K562 (cell line): ENCODE data around the gene VAMP8. TPM values are rescaled to one million over a fixed set of nuclear protein-coding genes. Genes with fewer than 3 reads are reported as not detected.

ENCODE experiments used
- COPS2 ChIP-seq: fragments of 450-650 bp; conservative IDR thresholded peaks from 2 replicates; pipeline ENCODE4 v1.6.1; 2016; ENCODE audit warnings: mild to moderate bottlenecking, moderate library complexity
- CREB5 ChIP-seq: fragments of 250-450 bp; sonication (Bioruptor Pico); IDR thresholded peaks from 2 replicates; pipeline ENCODE4 v1.5.0; 2020; ENCODE audit warnings: mild to moderate bottlenecking
- DACH1 ChIP-seq: fragments of 450-650 bp; IDR thresholded peaks from 2 replicates; pipeline ENCODE4 v1.6.1; 2018; ENCODE audit not compliant: partially characterized antibody
- E2F6 ChIP-seq, 2 experiments: IDR thresholded peaks; 2 replicates each; pipeline ENCODE4 v1.6.1; 2011; ENCODE audit warnings: borderline replicate concordance in 1 of 2, control low read depth in 1 of 2, low read depth in 1 of 2, low read length in 1 of 2, mild to moderate bottlenecking in 1 of 2, mixed read lengths in 1 of 2, moderate library complexity in 1 of 2; ENCODE audit not compliant: insufficient read depth in 1 of 2, insufficient read length in 1 of 2, poor library complexity in 1 of 2, severe bottlenecking in 1 of 2; ENCODE audit errors: extremely low read depth in 1 of 2
- EP300 ChIP-seq: IDR thresholded peaks from 2 replicates; pipeline ENCODE4 v1.6.1; 2012; ENCODE audit warnings: low read length, improper control_type of control experiment
- GABPB1 ChIP-seq: sonication (generic); formaldehyde crosslinking; IDR thresholded peaks from 2 replicates; pipeline ENCODE4 v1.8.0; 2022; ENCODE audit warnings: mild to moderate bottlenecking, missing genetic modification reagents
- KLF6 ChIP-seq: fragments of 250-450 bp; sonication (Bioruptor Pico); IDR thresholded peaks from 2 replicates; pipeline ENCODE4 v1.4.0; 2020; ENCODE audit warnings: mild to moderate bottlenecking, moderate library complexity, borderline replicate concordance
- MBD1 ChIP-seq: fragments of 250-450 bp; sonication (Bioruptor Pico); IDR thresholded peaks from 2 replicates; pipeline ENCODE4 v1.8.0; 2022; ENCODE audit warnings: inconsistent platforms
- MYC ChIP-seq, 2 experiments: fragments of 250-450 bp in 1 of 2; sonication (Bioruptor Pico) in 1 of 2; IDR thresholded peaks; 2 replicates each; pipeline versions ENCODE4 v1.5.1 to v1.6.1; 2012 to 2021; ENCODE audit warnings: low read depth in 2 of 2, borderline replicate concordance in 1 of 2, improper control_type of control experiment in 1 of 2, low read length in 1 of 2, mild to moderate bottlenecking in 1 of 2, moderate library complexity in 1 of 2
- POLR2B ChIP-seq: fragments of 450-650 bp; IDR thresholded peaks from 2 replicates; pipeline ENCODE4 v1.6.1; 2018; ENCODE audit warnings: low read depth; ENCODE audit not compliant: partially characterized antibody
- SIRT6 ChIP-seq: IDR thresholded peaks from one replicate; pipeline ENCODE4 v1.6.1; 2012; ENCODE audit warnings: low read depth, mild to moderate bottlenecking, control low read depth, inconsistent platforms, low read length, moderate library complexity
- SMARCA5 ChIP-seq: fragments of 450-650 bp; IDR thresholded peaks from 2 replicates; pipeline ENCODE4 v1.6.1; 2016
- SP1 ChIP-seq: sonication (generic); formaldehyde crosslinking; IDR thresholded peaks from 2 replicates; pipeline ENCODE4 v1.8.1; 2022; ENCODE audit warnings: mild to moderate bottlenecking, missing genetic modification reagents
- ZEB2 ChIP-seq: fragments of 450-650 bp; IDR thresholded peaks from 2 replicates; pipeline ENCODE4 v1.6.1; 2016
- ZNF41 ChIP-seq: fragments of 250-450 bp; sonication (Bioruptor Pico); conservative IDR thresholded peaks from 2 replicates; pipeline ENCODE4 v1.4.0; 2020; ENCODE audit warnings: mild to moderate bottlenecking
- polyA plus RNA-seq, 8 experiments: library from polyadenylated mRNA; depleted of rRNA in 4 of 8; stranded (reverse) in 5 of 8; unstranded in 3 of 8; fragments of >200 nt; fragmentation: Nextera tagmentation in 2 of 8; fragmentation: Illumina TruSeq in 1 of 8; extraction: Ambion mirVana in 2 of 8; extraction: Trizol in 1 of 8; gene quantifications; 2 replicates each; pipeline versions ENCODE4 v1.2.1 to v1.2.3, GENCODE V29; 2011 to 2014; ENCODE audit warnings: inconsistent platforms in 1 of 8, missing spikeins in 1 of 8
- total RNA-seq, 7 experiments: library from RNA; depleted of rRNA in 6 of 7; stranded (reverse); fragments of >200 nt in 6 of 7; fragmentation: Illumina TruSeq in 2 of 7; extraction: Trizol in 2 of 7; gene quantifications; 2 replicates each; pipeline versions ENCODE4 v1.2.1 to v1.2.3, GENCODE V29; 2011 to 2021; ENCODE audit warnings: low replicate concordance in 1 of 7
- TF ChIP-seq, protein P1 (sequence below): fragments of 200-800 bp; sonication (Bioruptor generic); IDR thresholded peaks from 2 replicates; pipeline ENCODE4 v1.6.1; 2017; ENCODE audit warnings: missing genetic modification characterization, missing compliant biosample characterization
- TF ChIP-seq, protein P2 (sequence below): fragments of 450-650 bp; IDR thresholded peaks from 2 replicates; pipeline ENCODE4 v1.6.1; 2018; ENCODE audit warnings: mild to moderate bottlenecking, low read depth; ENCODE audit not compliant: partially characterized antibody
- TF ChIP-seq, protein P3 (sequence below): fragments of 450-650 bp; conservative IDR thresholded peaks from 2 replicates; pipeline ENCODE4 v1.6.1; 2016; ENCODE audit warnings: missing genetic modification characterization, low read depth, mild to moderate bottlenecking, missing compliant biosample characterization, moderate library complexity

VAMP8 gene
- total and polyA plus RNA-seq, 9 of the 15 experiments (the other 6 are each of a cell fraction or from before 2014, with no cell fraction given): 107 to 571 (median 248) TPM

DNA sequence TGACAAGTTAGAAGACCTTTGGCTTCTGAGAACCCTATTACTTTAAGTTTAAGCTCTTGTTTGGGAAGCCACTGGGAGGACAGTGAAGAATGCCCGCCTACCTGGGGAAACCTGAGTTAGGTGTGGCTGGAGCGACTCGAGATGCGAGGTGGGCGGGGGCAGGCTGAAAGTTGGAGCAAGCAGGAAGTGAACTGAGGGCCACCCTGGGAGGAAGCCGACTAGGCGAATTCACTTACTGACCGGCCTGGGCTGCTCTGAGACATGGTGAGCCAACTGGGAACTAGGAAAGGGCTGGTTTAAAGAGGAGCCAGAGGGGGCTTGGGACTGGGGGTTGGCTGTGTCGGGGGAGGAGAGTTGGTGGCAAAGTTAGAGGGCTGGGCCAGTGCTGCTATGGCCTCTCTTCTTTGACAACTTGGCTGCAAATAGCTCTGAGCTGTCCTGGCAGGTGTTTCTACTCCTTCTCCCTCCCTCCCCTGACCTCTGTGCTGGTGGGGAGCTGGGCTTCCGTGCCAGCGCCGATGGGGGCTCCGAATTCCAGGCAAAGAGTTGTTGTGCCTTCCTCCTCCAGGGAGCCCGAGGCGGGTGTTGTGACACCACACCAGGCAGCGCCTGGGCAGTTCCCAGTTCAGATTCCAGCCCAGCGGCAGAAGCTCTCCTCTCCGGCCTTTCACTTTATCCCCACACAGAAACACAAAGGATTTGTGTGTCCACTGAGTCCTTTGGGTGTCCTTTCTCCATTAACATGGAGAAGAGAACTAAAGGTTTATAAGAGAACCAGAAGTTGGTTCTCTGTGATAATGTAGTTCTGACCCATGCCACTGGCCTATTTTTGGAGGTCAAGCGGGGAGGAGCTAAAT is at the start of gene VAMP8 (continued):
- TF ChIP-seq, protein P1, sequence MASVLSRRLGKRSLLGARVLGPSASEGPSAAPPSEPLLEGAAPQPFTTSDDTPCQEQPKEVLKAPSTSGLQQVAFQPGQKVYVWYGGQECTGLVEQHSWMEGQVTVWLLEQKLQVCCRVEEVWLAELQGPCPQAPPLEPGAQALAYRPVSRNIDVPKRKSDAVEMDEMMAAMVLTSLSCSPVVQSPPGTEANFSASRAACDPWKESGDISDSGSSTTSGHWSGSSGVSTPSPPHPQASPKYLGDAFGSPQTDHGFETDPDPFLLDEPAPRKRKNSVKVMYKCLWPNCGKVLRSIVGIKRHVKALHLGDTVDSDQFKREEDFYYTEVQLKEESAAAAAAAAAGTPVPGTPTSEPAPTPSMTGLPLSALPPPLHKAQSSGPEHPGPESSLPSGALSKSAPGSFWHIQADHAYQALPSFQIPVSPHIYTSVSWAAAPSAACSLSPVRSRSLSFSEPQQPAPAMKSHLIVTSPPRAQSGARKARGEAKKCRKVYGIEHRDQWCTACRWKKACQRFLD (CRISPR knock-in tag): no peak; the same call in 1 of the 2 replicates
- TF ChIP-seq, protein P2, sequence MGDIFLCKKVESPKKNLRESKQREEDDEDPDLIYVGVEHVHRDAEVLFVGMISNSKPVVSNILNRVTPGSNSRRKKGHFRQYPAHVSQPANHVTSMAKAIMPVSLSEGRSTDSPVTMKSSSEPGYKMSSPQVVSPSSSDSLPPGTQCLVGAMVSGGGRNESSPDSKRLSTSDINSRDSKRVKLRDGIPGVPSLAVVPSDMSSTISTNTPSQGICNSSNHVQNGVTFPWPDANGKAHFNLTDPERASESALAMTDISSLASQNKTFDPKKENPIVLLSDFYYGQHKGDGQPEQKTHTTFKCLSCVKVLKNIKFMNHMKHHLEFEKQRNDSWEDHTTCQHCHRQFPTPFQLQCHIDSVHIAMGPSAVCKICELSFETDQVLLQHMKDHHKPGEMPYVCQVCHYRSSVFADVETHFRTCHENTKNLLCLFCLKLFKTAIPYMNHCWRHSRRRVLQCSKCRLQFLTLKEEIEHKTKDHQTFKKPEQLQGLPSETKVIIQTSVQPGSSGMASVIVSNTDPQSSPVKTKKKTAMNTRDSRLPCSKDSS: no peak
- TF ChIP-seq E2F6 (IDR thresholded peaks at IDR 0.05; ENCODE audit: borderline replicate concordance in 1 of 2, extremely low read depth in 1 of 2, insufficient read depth in 1 of 2, insufficient read length in 1 of 2, low read depth in 1 of 2, low read length in 1 of 2, poor library complexity in 1 of 2, severe bottlenecking in 1 of 2): no peak
- TF ChIP-seq SMARCA5: no peak
- TF ChIP-seq, protein P3, sequence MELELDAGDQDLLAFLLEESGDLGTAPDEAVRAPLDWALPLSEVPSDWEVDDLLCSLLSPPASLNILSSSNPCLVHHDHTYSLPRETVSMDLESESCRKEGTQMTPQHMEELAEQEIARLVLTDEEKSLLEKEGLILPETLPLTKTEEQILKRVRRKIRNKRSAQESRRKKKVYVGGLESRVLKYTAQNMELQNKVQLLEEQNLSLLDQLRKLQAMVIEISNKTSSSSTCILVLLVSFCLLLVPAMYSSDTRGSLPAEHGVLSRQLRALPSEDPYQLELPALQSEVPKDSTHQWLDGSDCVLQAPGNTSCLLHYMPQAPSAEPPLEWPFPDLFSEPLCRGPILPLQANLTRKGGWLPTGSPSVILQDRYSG: no peak
- peak; percentile 86 for TF ChIP-seq ZEB2
- TF ChIP-seq MBD1: no peak
- TF ChIP-seq EP300: no peak
- no peak for TF ChIP-seq DACH1
- no peak for TF ChIP-seq MYC (IDR thresholded peaks at IDR 0.05; ENCODE audit: low read depth, low read length)
- TF ChIP-seq MYC (CRISPR knock-in tag; IDR thresholded peaks at IDR 0.05; ENCODE audit: borderline replicate concordance, low read depth): no peak
- TF ChIP-seq POLR2B: peak; percentile 58
- no peak for TF ChIP-seq KLF6 (CRISPR knock-in tag)
- no peak for TF ChIP-seq SIRT6
- TF ChIP-seq GABPB1 (CRISPR knock-in tag): no peak
- no peak for TF ChIP-seq CREB5 (CRISPR knock-in tag)
- no peak for TF ChIP-seq ZNF41
- no peak for TF ChIP-seq COPS2
- TF ChIP-seq SP1 (CRISPR knock-in tag): no peak
